Measurements from ENCODE around the gene WNT2. TPM values are rescaled to one million over a fixed set of nuclear protein-coding genes. Genes with fewer than 3 reads are reported as not detected.

WNT2 gene
- not detected for total RNA-seq

GRCh38 chr7:117322741-117323304 is at the start of gene WNT2:
Gene WNT2 (minus strand): TSS chr7:117323058. CDS start chr7:117322989, 69 bp downstream.
- intact Hi-C loops (cut with DNase I; ENCODE audit: low total_unique reads): no loop called here
- in situ Hi-C loops (cut with MboI; ENCODE audit: low pct_ligation_motif_present in 1 of 4, low pct_unique_long_range_greater_than_20kb in 1 of 4, low sequenced_read_pairs in 3 of 4): no loop called here
- Histone ChIP-seq H3K36me3 (no peaks in the 10 kb centered on the region), H3K27me3 (peaks cover 60% of the 10 kb centered on the region), H3K4me1 (peaks cover 0 to 22% (median 15%) of the 10 kb centered on the region in 4 donors), H3K27ac (no peak within 1 kb of the TSS), H3K9me3 (no peaks in the 10 kb centered on the region), H3K4me3 (peak within 1 kb of the TSS in 2 of 4 donors; percentile 22 to 38)
- DNase-seq: no peak
- WGBS, 2 donors (ENCODE audit: low coverage in 1 of 2): 8% methylated on average over 41 of the region's 60 CpGs; no CpG with 5 or more reads in 1 of the 2 donors
- TF ChIP-seq POLR2AphosphoS5 (IDR thresholded peaks at IDR 0.05): no peak
- no peak for TF ChIP-seq EP300 (IDR thresholded peaks at IDR 0.05; ENCODE audit: low read depth)
- TF ChIP-seq CTCF (IDR thresholded peaks at IDR 0.05): no peak
- no peak for TF ChIP-seq POLR2A (IDR thresholded peaks at IDR 0.05)

GRCh38 chr7:117372073-117372472 is 49.2 kb upstream of the WNT2 start:
- no peaks in the 10 kb centered on the region for H3K4me1 ChIP-seq
- H3K4me3 ChIP-seq: no peak overlapping the region
- H3K27ac ChIP-seq: no peak overlapping the region
- intact Hi-C loops (cut with DNase I; ENCODE audit: low total_unique reads): no loop called here
- TF ChIP-seq EP300 (IDR thresholded peaks at IDR 0.05; ENCODE audit: low read depth) (no peak), POLR2A (IDR thresholded peaks at IDR 0.05) (no peak), CTCF (IDR thresholded peaks at IDR 0.05) (no peak), POLR2AphosphoS5 (IDR thresholded peaks at IDR 0.05) (no peak)
- H3K36me3 ChIP-seq: no peaks in the 10 kb centered on the region
- in situ Hi-C loops (cut with MboI; ENCODE audit: low pct_ligation_motif_present in 1 of 4, low pct_unique_long_range_greater_than_20kb in 1 of 4, low sequenced_read_pairs in 3 of 4): no loop called here
- H3K27me3 ChIP-seq: no peaks in the 10 kb centered on the region
- no peak for DNase-seq
- 91% methylated on average over 1 of the region's 1 CpG; no CpG with 5 or more reads in 1 of the 2 donors for WGBS, 2 donors (ENCODE audit: low coverage in 1 of 2)
- H3K9me3 ChIP-seq: no peaks in the 10 kb centered on the region

GRCh38 chr7:117364339-117365080 is 41.7 kb upstream of the WNT2 start:
- DNase-seq: no peak
- Histone ChIP-seq H3K4me1 (no peaks in the 10 kb centered on the region), H3K4me3 (no peak overlapping the region), H3K36me3 (no peaks in the 10 kb centered on the region), H3K27ac (no peak overlapping the region), H3K27me3 (no peaks in the 10 kb centered on the region), H3K9me3 (no peaks in the 10 kb centered on the region)
- in situ Hi-C loops (cut with MboI; ENCODE audit: low pct_ligation_motif_present in 1 of 4, low pct_unique_long_range_greater_than_20kb in 1 of 4, low sequenced_read_pairs in 3 of 4): no loop called here
- intact Hi-C loops (cut with DNase I; ENCODE audit: low total_unique reads): no loop called here
- no peak for TF ChIP-seq EP300 (IDR thresholded peaks at IDR 0.05; ENCODE audit: low read depth)
- TF ChIP-seq POLR2AphosphoS5 (IDR thresholded peaks at IDR 0.05): no peak
- no peak for TF ChIP-seq CTCF (IDR thresholded peaks at IDR 0.05)
- TF ChIP-seq POLR2A (IDR thresholded peaks at IDR 0.05): no peak

- intact Hi-C loops (cut with DNase I; ENCODE audit: low total_unique reads) (no loop called here), in situ Hi-C loops (cut with MboI; ENCODE audit: low pct_ligation_motif_present in 1 of 4, low pct_unique_long_range_greater_than_20kb in 1 of 4, low sequenced_read_pairs in 3 of 4) (no loop called here)
- H3K9me3 ChIP-seq: no peaks in the 10 kb centered on the region
- no peak for DNase-seq
- no peak overlapping the region for H3K4me3 ChIP-seq
- TF ChIP-seq CTCF (IDR thresholded peaks at IDR 0.05) (no peak), POLR2A (IDR thresholded peaks at IDR 0.05) (no peak), POLR2AphosphoS5 (IDR thresholded peaks at IDR 0.05) (no peak), EP300 (IDR thresholded peaks at IDR 0.05; ENCODE audit: low read depth) (no peak)
- no peaks in the 10 kb centered on the region for H3K4me1 ChIP-seq
- H3K27ac ChIP-seq: no peak overlapping the region
- no peaks in the 10 kb centered on the region for H3K36me3 ChIP-seq
- H3K27me3 ChIP-seq: no peaks in the 10 kb centered on the region
These were observed 39.5 kb upstream of the WNT2 start for GRCh38 chr7:117362294-117362888.

All from transverse colon (tissue), 4 donors.